Panc1 (cell line): ENCODE data around the gene CALCOCO2.

Source experiments
- CTCF ChIP-seq: fragments of 450-650 bp; IDR thresholded peaks from 2 replicates; pipeline ENCODE4 v1.5.1; 2017; ENCODE audit warnings: mild to moderate bottlenecking
- POLR2AphosphoS5 ChIP-seq: IDR thresholded peaks from 2 replicates; pipeline ENCODE4 v1.6.1; 2012; ENCODE audit warnings: mild to moderate bottlenecking, low read depth, low read length, moderate library complexity
- REST ChIP-seq, 2 experiments: IDR thresholded peaks; 2 replicates each; pipeline ENCODE4 v1.6.1; 2011 to 2012; ENCODE audit warnings: low read depth in 2 of 2, control low read depth in 1 of 2, low read length in 1 of 2, mild to moderate bottlenecking in 1 of 2, moderate library complexity in 1 of 2; ENCODE audit not compliant: insufficient read depth in 1 of 2
- TCF7L2 ChIP-seq: IDR thresholded peaks from 2 replicates; pipeline ENCODE4 v1.6.1; 2011; ENCODE audit warnings: mild to moderate bottlenecking, low read depth, low read length, inconsistent platforms

GRCh38 chr17:48800626-48801217 is 30.1 kb upstream of the CALCOCO2 start:
- TF ChIP-seq POLR2AphosphoS5 (no peak), CTCF (no peak), REST (IDR thresholded peaks at IDR 0.05; ENCODE audit: insufficient read depth in 1 of 2, low read depth in 2 of 2, low read length in 1 of 2) (no peak), TCF7L2 (no peak)
